ENCODE results near the gene TMEM109.

The TMEM109 gene

GRCh38 chr11:60939301-60939700, 25.3 kb downstream of the TMEM109 start:
- DNase-seq (ENCODE audit: low read depth, low spot score), result no peak
- H3K27ac ChIP-seq, result no peak overlapping the region

GRCh38 chr11:60939855-60940254, 25.9 kb downstream of the TMEM109 start:
- H3K27ac ChIP-seq, result no peak overlapping the region
- no peak for DNase-seq (ENCODE audit: low read depth, low spot score)

- DNase-seq (ENCODE audit: low read depth, low spot score), result no peak
- peak overlapping the region; percentile 69 for H3K27ac ChIP-seq
Observed at GRCh38 chr11:60941371-60942119, 27.6 kb downstream of the TMEM109 start.

GRCh38 chr11:60942219-60942618, 28.3 kb downstream of the TMEM109 start:
- peak overlapping the region; percentile 69 for H3K27ac ChIP-seq
- DNase-seq (ENCODE audit: low read depth, low spot score), result no peak

- peak; percentile 85 for DNase-seq (ENCODE audit: low read depth, low spot score)
- peak overlapping the region; percentile 69 for H3K27ac ChIP-seq
Observed at GRCh38 chr11:60942970-60943565, 29.1 kb downstream of the TMEM109 start.

GRCh38 chr11:60944490-60945294, 30.7 kb downstream of the TMEM109 start:
- DNase-seq (ENCODE audit: low read depth, low spot score), result no peak
- H3K27ac ChIP-seq, result no peak overlapping the region

- no peak overlapping the region for H3K27ac ChIP-seq
Observed at GRCh38 chr11:60945295-60945667, 31.3 kb downstream of the TMEM109 start.

GRCh38 chr11:60946601-60947264, 32.8 kb downstream of the TMEM109 start:
- DNase-seq (ENCODE audit: low read depth, low spot score), result no peak
- H3K27ac ChIP-seq, result no peak overlapping the region

More at GRCh38 chr11:60945295-60945667, 31.3 kb downstream of the TMEM109 start:
- DNase-seq (ENCODE audit: low read depth, low spot score), result no peak

GRCh38 chr11:60947700-60948099, 33.7 kb downstream of the TMEM109 start:
- no peak overlapping the region for H3K27ac ChIP-seq
- no peak for DNase-seq (ENCODE audit: low read depth, low spot score)

- no peak overlapping the region for H3K27ac ChIP-seq
- no peak for DNase-seq (ENCODE audit: low read depth, low spot score)
Observed at GRCh38 chr11:60948250-60948649, 34.3 kb downstream of the TMEM109 start.

GRCh38 chr11:60950024-60950423, 36.1 kb downstream of the TMEM109 start:
- DNase-seq (ENCODE audit: low read depth, low spot score), result no peak

GRCh38 chr11:60950933-60951605, 37.1 kb downstream of the TMEM109 start:
- no peak for DNase-seq (ENCODE audit: low read depth, low spot score)
- no peak overlapping the region for H3K27ac ChIP-seq

More at GRCh38 chr11:60950024-60950423, 36.1 kb downstream of the TMEM109 start:
- H3K27ac ChIP-seq, result no peak overlapping the region

- no peak overlapping the region for H3K27ac ChIP-seq
- no peak for DNase-seq (ENCODE audit: low read depth, low spot score)
Observed at GRCh38 chr11:60951606-60951903, 37.6 kb downstream of the TMEM109 start.

GRCh38 chr11:60951904-60952741, 38.2 kb downstream of the TMEM109 start, which contains the start of gene SLC15A3:
Gene SLC15A3, minus strand, starts transcription at chr11:60952176. Its CDS starts 625 bp downstream, at chr11:60951551.
- DNase-seq (ENCODE audit: low read depth, low spot score), result no peak
- H3K27ac ChIP-seq, result no peak within 1 kb of the TSS

GRCh38 chr11:60952742-60953170, 38.8 kb downstream of the TMEM109 start:
- H3K27ac ChIP-seq, result no peak overlapping the region
- no peak for DNase-seq (ENCODE audit: low read depth, low spot score)

- H3K27ac ChIP-seq, result no peak overlapping the region
- DNase-seq (ENCODE audit: low read depth, low spot score), result no peak
Observed at GRCh38 chr11:60953781-60954180, 39.8 kb downstream of the TMEM109 start.

- no peak overlapping the region for H3K27ac ChIP-seq
- DNase-seq (ENCODE audit: low read depth, low spot score), result no peak
Observed at GRCh38 chr11:60954421-60954820, 40.5 kb downstream of the TMEM109 start.

GRCh38 chr11:60955571-60955970, 41.6 kb downstream of the TMEM109 start:
- no peak overlapping the region for H3K27ac ChIP-seq
- no peak for DNase-seq (ENCODE audit: low read depth, low spot score)

- peak; percentile 22 for DNase-seq (ENCODE audit: low read depth, low spot score)
- no peak overlapping the region for H3K27ac ChIP-seq
Observed at GRCh38 chr11:60957188-60957587, 43.2 kb downstream of the TMEM109 start.
